ENCODE data around the gene SLC5A9. TPM values are rescaled to one million over a fixed set of nuclear protein-coding genes. Genes with fewer than 3 reads are reported as not detected.

SLC5A9 gene
- total and polyA plus RNA-seq, 2 of the 13 experiments (the other 11 are each of a cell fraction or from before 2014, with no cell fraction given): 42.0 to 65.0 TPM

- Histone ChIP-seq H4K20me1 (ENCODE audit: insufficient read depth, low read length) (no peaks in the 10 kb centered on the region), H3K36me3 (replicated peaks in 1 of 2; ENCODE audit: control insufficient read depth in 1 of 2, insufficient read depth in 2 of 2, low read length in 2 of 2) (no peaks in the 10 kb centered on the region), H3K79me2 (ENCODE audit: insufficient read depth, low read length) (no peaks in the 10 kb centered on the region), H3K4me1 (ENCODE audit: insufficient read depth, low read length) (no peaks in the 10 kb centered on the region), H3K27ac (ENCODE audit: extremely low read length, insufficient read depth, low read length) (no peak overlapping the region), H3K4me3 (replicated peaks in 1 of 3; ENCODE audit: insufficient read depth in 1 of 3, low read depth in 2 of 3, low read length in 3 of 3) (no peak overlapping the region), H3K9me3 (ENCODE audit: low read length) (no peaks in the 10 kb centered on the region), H3K27me3 (ENCODE audit: control insufficient read depth in 1 of 2, insufficient read depth in 2 of 2, low read length in 2 of 2) (peaks cover 0 to 5% of the 10 kb centered on the region in 2 experiments; a peak in 1 of 5 replicates), H2AFZ (ENCODE audit: low read length) (no peak overlapping the region), H3K9ac (ENCODE audit: insufficient read depth, low read depth, low read length) (no peak overlapping the region), H3K4me2 (ENCODE audit: low read depth, low read length) (no peak overlapping the region)
- ChIA-PET POLR2A (no interaction called here), CTCF (ENCODE audit: low intra/inter-chr PET ratio, low total read pairs) (no interaction called here)
- intact Hi-C loops (cut with micrococcal nuclease; ENCODE audit: unreplicated experiment) (no loop called here), in situ Hi-C loops (cut with HindIII; ENCODE audit: extremely low pct_ligation_motif_present, low pct_unique_long_range_greater_than_20kb) (no loop called here)
- ATAC-seq (no peak), FAIRE-seq (no peak), DNase-seq (ENCODE audit: low spot score) (no peak)
- 37% methylated on average over 5 of the region's 5 CpGs for WGBS (ENCODE audit: low lambda C conversion rate)
- no TSS peak for BruUV-seq (replicated peaks)
- TF ChIP-seq SIN3B (IDR thresholded peaks at IDR 0.05; ENCODE audit: low read length): no peak
- TF ChIP-seq FOXA1 (IDR thresholded peaks at IDR 0.05): no peak
- TF ChIP-seq FOXA1 (CRISPR knock-in tag; IDR thresholded peaks at IDR 0.05): no peak
- no peak for TF ChIP-seq MAFK (conservative IDR thresholded peaks at IDR 0.05 in 1 of 2, IDR thresholded peaks at IDR 0.05 in 1 of 2; ENCODE audit: low read length in 2 of 2)
- no peak for TF ChIP-seq ONECUT2 (CRISPR knock-in tag; IDR thresholded peaks at IDR 0.05)
- no peak for TF ChIP-seq ZNF414 (CRISPR knock-in tag; IDR thresholded peaks at IDR 0.05)
- TF ChIP-seq MTF2 (CRISPR knock-in tag; IDR thresholded peaks at IDR 0.05; ENCODE audit: borderline replicate concordance): no peak
- no peak for TF ChIP-seq BHLHE40 (IDR thresholded peaks at IDR 0.05; ENCODE audit: low read length)
- TF ChIP-seq NFRKB (IDR thresholded peaks at IDR 0.05): no peak
- TF ChIP-seq ZNF17 (CRISPR knock-in tag; IDR thresholded peaks at IDR 0.05): no peak
- TF ChIP-seq ZNF407 (CRISPR knock-in tag; IDR thresholded peaks at IDR 0.05; ENCODE audit: not compliant biosample characterization): no peak
- TF ChIP-seq ZNF605 (CRISPR knock-in tag; IDR thresholded peaks at IDR 0.05): no peak
- TF ChIP-seq ZBTB25 (CRISPR knock-in tag; IDR thresholded peaks at IDR 0.05): no peak
- TF ChIP-seq JUN (CRISPR knock-in tag; IDR thresholded peaks at IDR 0.05): no peak
- TF ChIP-seq GLI4 (CRISPR knock-in tag; IDR thresholded peaks at IDR 0.05; ENCODE audit: borderline replicate concordance): no peak
- TF ChIP-seq BRD4 (CRISPR knock-in tag; IDR thresholded peaks at IDR 0.05): no peak
- TF ChIP-seq RORA (CRISPR knock-in tag; IDR thresholded peaks at IDR 0.05): no peak
Observed at GRCh38 chr1:48205522-48205921, 17.0 kb upstream of the SLC5A9 start.
